MV-4-11 (cell line): ENCODE data around the gene FBXO31.
"Not testable (repeated sequence)": the region's sequence is repeated elsewhere in the genome, so short reads cannot be mapped to it uniquely, and the experiment has no call there.

Experiments
- DNase-seq: peaks from one replicate; lab custom pipeline; 2025; lab: John Stamatoyannopoulos, UW

Gene FBXO31

DNA sequence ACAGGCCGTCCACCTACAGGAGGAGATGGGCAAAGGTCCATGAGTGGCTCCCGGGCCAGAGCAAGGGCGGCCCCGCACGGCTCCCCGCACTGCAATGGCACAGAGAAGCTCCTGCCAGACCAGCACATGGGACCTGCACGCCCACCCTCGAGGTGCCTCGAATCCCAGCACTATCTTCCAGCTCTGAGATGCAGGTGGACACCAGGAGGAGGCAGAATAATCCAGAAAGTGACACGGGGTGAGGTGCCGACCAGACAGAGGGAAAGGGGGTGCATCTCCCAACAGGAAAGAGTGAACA, 39.9 kb downstream of the FBXO31 start:
- DNase-seq = no peak

DNA sequence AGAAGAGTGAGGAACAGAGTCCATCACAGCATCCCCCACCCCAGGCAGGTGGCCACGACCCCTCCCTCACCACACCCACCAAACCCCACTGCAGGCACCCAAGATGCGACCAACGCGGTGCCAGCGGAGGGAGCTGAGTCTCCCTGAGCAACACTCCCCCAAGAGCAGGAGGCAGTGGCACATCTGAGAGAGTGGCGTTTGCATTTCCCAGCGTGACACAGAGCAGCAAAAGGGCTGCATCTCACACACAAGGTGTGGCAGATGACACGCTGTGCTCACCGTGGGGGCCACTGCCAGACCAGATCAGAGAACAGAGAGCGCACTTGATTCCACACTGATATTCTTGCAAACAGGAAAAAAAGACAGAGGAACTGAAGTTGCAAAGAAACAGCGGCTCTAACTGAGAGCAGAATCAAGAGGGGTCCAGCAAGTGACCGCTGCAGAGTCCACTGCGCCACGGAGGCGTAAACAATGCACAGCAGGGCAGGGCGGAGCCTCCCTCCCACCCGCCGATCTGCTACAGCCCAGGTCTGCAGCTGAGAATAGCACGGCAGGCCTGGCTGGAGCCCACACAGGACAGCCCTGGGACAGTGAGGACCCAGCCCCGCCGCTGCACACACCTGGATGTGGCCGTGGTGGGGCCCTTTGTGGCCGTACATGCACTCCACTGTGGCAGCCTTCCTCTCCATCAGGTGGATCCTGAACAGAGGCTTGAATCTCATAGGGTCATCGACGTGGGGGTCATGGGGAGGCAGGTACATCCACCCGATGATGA, 40.4 kb downstream of the FBXO31 start:
- DNase-seq = no peak

DNA sequence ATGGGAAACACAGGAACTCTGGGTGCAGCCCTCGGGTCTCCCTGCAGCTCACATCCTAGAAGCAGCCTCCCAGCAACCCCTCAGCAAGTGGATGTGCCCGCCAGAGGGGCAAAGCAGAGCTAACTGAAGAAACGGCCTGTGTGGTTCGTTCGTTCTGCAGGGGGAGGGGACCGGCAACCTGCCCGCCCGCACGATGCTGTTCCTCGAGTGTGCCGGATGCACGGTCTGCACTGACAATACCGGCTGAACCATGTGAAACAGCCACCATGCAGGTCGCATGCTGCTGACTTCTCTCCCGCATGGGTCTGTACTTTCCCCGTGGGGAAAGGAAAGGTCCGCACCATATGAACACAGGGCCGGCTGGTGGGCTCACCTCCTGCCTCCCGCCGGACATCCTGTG, 41.1 kb downstream of the FBXO31 start:
- DNase-seq = no peak

DNA sequence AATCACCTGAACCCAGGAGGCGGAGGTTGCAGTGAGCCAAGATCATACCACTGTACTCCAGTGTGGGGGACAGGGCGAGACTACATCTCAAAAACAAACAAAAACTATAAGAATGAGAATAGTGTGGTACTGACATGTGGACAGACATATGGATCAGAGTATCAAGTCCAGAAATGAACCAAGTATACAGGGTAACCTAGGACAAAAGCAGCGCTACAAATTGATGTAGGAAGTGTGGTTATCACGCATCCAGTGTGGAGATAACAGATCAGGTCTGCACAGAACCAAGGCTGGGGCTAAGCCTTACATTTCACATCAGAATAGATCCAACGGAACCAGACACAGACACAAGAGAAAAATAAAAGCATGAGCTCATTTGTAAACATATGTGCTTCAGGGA, 43.4 kb downstream of the FBXO31 start:
- DNase-seq = no peak

DNA sequence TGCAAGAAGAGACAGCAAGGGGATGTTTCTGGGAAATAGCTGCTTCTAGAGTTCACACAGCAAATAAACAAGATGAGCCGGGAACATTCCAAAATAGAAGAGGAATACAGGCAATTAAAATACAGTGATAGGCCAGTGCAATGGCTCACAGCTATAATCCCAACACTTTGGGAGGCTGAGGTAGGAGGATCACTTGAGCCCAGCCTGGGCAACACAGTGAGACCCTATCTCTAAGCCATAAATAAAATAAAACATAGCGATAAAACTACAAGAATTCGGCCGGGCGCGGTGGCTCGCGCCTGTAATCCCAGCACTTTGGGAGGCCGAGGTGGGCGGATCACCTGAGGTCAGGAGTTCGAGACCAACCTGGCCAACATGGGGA, 43.9 kb downstream of the FBXO31 start:
- not testable (repeated sequence) for DNase-seq

DNA sequence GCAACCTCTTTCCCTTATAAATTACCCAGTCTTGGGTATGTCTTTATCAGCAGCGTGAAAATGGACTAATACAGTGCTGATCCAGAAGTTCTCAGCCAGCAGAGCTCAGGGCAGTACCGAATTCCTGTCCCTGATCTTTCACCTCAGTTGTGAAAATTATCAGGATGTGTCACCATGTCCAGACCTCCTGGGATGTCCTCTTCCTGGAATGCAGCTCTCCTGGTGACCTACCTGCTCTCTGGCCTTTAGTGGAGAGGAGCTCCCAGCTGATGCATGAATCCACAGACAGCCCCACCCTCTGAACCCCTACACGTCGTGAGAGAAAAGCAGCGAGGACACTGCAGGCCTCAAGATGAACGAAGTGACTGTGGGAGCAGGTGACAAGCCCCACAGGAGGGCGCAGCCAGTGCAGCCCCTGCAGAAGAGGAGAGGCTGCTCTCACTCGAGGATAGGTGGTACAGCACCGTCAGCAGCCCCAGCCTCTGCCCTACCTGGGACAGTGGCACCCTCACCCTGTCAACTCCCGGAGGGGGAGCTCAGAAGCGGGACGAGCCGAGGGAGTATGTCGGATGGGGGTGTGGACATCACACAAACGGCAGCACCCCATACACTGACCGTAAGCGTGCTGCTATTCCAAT, 44.4 kb downstream of the FBXO31 start:
- no peak for DNase-seq

DNA sequence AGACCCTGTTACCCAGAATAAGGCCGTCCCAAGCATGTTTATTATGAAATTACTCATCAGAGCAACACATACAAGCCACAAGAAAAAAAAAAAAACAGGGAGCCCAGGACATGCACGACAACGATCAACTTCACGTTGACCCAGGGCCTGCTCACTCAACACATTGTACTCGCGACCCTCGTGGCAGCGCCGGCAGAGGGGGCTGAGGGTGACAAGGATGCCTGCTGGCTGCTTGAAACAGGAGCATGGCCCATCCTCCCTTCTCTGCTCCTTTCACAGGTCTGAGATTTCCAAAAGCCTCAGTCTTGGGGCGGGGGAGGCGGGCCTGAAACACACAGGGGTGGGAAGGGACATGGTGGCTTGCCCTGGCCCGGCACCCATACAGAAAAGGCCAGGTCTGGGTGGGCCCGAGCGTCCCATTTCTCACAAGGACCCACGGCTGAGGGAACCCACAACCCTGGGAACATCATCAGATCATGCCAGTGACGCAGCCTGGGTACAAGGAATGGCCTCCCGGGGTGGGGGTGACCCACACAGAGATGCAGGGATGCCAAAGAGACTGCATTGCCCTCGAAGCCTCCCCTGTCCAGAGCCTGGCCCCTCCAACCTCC, 45.3 kb downstream of the FBXO31 start:
- DNase-seq = no peak

DNA sequence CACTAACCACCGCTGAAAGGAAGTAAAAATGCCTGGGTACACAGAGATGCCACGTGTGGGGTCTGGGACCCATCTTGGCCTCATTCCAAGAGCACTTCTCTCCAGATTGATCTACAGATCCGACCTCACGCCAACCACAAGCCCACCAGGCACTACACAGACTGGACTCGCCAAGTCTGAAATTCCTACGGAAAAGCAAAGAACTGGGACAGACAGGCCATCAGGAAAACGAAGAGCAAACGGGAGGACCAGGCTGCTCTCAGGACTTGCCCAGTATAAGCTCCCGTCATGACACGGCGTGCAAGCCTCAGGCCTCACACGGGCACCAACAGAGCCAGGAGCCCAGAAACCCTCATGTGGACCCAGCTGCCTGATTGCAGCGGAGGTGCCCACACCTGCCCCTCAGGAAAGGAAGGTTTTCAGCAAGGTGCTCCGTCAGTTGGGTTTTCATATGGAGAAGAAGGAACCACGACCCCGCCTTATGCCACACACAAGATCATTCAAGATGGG, 46.3 kb downstream of the FBXO31 start:
- DNase-seq = peak; percentile 51

DNA sequence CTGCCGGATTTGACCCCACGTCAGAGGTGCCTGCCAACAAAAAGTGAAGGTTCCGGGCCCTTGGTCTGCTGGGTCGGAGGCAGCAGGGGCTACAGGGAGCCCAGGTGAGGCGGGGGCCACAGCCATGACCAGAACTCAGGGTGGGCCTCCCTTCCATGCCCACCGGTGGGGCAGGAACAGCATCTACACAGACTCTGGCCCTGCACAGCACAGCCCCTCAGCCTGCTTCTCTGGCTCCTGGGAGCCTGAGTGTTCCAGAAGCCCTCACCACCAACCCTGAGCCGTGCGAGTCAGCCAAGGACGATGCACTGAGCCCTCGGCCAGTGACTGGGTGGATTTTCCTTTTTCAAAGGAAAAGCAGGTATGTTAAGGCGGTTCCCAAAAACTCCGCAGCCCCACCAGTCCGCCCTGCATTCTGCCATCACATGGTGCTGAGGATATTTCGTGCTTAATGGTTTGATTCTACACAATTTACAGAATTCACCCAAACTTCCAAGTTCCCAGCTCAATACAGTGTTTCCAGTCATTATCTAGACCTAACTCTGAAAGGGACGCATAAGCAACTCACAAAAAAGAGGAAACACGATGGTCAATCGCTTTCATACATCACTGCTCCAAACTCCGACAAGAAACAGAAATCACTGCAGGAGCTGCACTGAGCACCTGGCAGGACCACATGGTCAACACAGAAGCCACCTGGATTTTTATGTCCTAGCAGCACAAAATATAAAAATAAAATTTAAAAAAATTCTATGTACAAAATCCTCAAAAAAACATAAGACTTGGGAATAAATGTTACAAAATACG, 46.9 kb downstream of the FBXO31 start:
- DNase-seq = peak; percentile 45

DNA sequence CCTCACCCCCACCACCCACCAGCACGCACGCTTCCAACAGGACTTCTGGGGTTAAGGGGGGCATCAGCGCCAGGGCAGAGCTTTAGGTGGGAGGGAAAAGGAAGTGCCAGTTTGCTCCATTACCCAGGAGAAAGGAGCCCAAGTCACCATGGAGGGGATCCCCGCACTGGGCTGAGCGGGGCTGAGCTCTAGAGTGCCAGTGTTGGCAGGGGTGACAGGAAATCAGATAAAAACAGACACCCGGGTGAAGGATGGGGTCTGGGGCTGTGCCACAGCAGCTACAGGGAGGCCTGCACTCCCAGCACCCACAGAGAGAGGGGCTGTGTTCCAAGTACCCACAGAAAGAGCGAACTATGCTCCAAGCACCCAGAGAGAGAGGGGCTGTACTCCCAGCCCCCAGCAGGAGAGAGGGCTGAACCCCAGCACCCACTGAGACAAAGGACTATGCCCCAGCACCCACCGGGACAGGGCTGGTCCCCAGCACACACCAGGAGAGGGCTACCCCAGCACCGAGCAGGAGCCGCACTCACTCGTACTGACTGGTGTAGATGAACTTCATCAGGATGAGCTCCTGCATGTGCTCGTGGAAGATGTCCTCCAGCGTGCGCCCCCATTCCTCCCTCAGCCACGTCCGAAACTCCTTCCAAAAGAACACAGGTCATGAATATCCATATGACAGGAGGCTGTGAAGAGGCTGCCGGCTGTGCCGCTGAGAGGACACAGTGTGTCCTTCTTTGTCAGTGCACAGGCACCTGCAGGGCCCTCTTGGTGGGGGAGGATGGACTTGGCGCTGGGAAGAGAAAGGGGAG, 47.7 kb downstream of the FBXO31 start:
- DNase-seq = no peak

DNA sequence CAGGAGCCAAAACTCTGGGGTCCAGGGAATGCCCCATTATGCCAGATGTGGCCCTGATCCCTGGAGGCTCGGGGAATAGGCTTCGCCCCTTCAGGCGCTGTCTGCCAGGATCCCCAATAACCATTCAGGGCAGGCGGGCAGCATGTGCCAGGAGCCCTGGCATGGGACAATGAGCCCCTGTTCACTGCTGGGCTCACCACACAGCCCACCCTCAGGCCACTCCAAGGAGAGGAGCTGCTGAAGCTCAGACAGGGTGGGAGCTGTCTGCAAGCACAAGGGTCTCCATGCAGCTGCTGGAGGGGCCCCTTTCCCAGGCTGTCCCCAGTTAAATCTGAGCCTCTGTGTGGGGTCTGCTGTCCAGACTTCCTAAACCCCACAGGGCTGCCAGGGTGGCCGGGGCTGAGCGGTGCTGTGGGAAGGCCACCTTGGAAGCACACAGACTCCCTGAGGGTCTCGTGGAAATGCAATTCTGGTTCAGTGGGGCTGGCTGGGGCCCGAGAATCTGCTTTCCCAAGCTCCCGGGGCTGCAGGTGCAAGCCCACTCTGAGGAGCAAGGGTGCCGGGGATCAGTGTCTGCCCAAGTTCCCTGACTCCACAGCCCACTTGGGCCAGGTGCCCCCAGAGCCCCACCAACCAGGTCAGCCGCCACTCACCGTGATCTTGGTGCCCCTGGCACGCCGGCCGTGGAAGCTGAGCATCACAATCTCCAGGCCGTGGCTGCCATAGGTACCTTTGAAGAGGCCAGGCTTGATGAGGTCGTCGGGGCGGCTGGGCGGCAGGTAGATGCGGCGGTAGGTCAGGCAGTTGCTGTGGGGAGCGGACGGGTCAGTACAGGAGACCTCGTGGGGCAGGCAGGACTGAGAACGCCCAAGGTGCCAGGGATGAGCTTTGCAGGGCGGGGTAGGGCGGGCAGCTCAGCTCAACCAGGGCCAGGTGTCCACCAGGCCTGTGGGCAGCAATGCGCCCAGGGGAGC, 48.6 kb downstream of the FBXO31 start:
- no peak for DNase-seq

DNA sequence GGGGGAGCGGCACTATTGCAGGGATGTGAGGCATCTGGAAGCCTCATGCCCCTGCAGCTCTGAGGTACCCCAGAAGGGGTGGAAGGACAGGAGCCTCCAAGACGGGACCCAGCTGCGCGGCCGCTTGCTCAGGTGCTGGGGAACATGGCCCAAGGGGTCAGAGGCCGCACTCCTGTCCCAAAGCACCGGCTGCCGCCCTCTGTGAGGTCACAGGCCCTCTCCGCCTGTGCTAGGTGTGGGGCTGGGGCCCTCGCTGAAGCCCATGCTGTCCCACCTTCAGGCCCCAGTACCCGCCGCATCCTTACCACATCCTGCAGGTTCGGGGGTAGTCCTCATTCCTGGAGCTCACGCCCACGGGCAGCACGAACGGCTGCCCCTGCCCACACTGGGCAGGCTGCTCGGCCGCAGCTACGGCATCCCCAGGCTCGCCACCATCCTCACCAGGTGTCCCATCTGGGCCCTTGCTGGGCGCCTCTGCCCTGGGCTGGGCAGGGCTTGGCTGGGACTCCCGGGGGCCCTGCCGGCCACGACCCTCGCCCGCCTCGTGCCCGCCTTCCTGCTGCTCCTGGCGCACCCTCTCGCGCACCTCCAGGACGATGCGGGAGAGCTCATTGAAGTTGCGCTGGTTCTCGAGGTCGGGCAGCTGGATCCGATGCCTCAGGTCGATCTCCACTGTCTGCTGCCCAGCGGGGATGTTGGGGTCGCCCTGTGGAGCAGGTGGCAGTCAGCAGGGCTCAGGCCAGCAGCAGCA, 49.8 kb downstream of the FBXO31 start:
- DNase-seq = no peak

DNA sequence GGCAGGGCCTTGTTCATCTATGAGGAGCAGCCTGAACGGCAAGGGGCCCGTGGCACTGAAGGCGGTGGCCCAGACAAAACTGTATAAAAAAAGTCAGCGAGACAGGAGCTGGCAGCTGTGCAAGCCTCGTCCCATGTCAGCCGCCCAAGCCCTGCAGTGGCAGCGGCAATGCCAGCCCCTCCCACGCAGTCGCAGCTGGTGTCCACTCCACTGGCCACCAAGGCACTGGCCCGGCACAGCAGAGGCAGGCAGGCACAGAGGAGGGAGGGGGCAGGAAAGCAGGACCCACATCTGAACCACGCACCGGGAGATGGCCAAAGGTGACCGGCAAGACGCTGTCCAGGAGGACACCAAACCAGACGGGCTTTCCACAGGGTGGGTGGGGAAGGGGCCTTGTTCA, 50.5 kb downstream of the FBXO31 start:
- DNase-seq = no peak

DNA sequence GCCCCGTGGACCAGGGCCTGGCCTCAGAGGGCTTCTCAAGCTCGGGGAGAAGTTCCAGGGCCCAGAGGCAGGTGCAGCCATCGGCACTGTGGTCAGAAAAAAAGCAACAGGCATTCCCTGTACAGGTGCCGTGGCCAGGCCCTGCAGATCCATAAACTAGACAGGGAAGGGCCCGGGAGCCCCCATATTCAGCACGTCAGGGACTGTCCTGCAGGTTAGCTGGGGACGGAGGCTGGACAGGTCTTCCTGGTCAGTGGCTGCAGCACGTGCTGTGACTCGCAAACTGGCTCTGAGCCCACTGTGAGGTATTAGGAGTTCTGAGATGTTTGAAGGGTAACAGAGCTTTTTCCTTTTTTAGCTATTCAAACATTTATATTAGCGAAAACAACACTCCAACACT, 51.4 kb downstream of the FBXO31 start:
- no peak for DNase-seq

DNA sequence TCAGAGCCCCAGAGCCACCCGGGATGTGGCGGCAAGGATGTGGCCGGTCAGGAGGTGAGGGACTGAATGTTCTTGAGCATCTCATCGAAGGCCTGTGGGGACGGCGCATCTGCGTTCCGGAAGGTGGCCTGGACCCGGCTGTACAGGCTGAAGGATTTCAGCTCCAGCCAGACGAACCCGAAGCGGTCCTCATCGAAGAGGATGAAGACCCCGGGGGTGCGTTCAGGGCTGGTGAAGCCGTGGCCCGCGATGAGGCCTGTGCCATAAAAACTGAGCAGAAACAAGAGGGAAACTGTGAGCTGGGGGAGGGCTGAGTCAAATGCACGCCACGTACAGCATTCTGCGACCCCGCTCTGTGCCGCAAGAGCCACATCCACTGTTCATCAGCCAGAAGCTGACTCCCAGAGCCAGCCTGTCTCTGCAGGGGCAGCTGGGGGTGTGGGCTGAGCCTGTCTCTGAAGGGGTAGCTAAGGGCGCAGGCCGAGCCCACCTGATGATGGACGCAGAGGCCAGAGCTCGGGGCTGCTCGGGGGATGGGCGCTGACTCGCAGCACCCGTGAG, 52.3 kb downstream of the FBXO31 start:
- no peak for DNase-seq

DNA sequence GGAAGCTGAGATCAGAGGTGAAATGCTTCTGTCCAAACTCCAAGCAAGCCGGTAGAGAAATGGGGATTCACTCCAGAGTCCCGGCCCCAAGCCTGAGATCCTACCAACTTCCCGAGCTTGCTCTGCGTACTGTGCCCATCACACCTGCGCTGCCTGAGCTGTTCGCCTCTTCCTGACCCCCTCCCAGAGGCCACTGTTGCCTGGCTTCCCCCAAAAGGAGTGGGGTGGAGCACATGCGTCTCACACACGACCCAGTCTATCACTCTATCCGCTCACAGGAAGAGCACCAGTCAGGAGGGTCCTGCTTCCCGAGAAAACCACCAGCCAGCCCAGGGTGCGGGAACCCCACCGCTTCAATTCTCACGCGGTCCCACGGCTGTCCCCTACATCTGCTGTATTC, 52.9 kb downstream of the FBXO31 start:
- no peak for DNase-seq

DNA sequence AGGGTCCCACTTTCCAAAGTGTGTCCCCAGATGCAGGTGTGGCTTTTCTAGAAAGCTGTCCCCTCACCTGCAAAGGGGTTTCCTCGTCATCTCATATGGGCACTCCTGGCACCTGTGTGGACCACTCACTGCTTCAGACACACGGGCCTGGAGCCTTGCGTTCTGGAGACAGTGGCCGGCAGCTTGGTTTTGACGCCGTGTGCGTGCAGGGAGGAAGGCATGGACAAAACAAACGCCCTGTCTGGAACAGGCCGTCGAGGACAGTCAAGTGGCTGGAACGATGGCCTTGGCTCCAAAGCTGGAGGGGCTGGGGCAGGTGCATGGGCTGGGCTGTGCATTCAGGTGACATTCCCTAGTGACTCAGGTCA, 53.3 kb downstream of the FBXO31 start:
- no peak for DNase-seq

DNA sequence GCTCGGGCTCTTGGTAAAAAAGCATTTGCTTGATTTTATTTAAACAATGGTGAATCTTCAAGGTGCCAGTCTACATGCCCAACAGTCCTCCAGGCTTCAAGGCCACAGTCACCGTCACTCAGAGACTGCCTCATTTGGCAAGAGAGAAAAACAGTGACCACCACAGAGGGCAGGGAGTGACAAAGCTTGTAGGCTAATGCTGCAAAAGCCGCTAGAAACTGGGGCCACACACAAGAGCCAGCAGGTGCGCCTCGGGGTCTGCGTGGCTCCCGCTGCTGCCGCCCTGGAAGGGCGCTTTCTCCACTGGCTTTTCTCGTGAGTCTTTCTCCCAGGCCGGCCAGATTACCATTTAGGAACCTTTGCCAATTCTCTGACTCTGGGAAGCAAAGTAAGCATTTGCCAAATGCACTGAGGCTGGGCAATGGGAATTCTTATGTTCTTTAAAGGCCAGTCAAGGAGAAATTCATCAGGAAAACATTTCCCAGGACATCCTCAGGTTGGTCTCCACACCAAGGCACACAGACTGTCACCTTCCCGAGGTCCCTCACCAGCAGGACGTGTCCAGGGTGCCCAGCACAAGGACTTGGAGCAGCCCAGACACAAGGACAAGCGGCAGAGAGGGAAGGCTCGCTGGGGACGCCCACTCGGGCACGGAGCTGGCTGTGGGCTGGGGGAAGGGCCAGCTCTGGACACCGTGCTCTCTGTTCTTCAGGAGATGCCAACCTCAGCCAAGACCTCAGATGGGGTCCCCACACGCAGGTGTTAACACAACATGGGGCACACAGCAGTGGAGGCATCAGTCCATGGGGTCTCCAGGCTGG, 53.9 kb downstream of the FBXO31 start:
- DNase-seq = no peak

DNA sequence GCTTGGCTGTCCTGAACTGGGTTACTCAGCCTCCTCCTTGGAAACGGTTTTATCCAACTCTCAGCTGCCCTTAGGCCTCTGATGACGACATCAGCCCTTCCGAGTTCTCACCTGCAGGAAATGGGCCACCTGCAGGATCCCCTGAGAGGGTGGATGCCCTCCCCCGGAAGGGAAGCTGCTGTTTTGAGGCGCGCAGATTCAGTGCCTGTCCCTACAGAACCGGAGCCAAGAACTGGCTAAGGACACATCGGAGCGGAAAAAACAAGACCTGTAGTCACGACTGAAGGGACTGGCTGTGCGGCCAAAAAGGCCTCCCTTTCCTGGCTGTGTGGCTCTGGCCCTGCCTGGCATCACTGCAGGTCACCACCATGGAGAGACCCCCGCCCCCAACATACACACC, 54.7 kb downstream of the FBXO31 start:
- DNase-seq = no peak
